Activated T-helper 1 cell treated with anti-CD3 and anti-CD28 coated beads, Interleukin-2, amount 50 U/mL, for 16 hours (primary cell): ENCODE measurements around the gene YOD1.
"Not testable (repeated sequence)": the region's sequence is repeated elsewhere in the genome, so short reads cannot be mapped to it uniquely, and the experiment has no call there.

Source experiments
- DNase-seq, 2 donors: peaks; one replicate each; pipeline ENCODE4 v3.0.0-alpha.2; 2020; ENCODE audit warnings: low read depth in 1 of 2, low spot score in 1 of 2

The YOD1 gene

GRCh38 chr1:207050480-207051190 is 373 bp downstream of the YOD1 start:
- DNase-seq, result peak; percentile 67 to 78

- DNase-seq, result peak in 1 of 2 donors; percentile 29
Observed at GRCh38 chr1:207049974-207050391, 1.0 kb downstream of the YOD1 start.

- no peak for DNase-seq
Observed at GRCh38 chr1:207049514-207049913, 1.5 kb downstream of the YOD1 start.

- DNase-seq, result no peak
Observed at GRCh38 chr1:207049054-207049453, 2.0 kb downstream of the YOD1 start.

- no peak for DNase-seq
Observed at GRCh38 chr1:207048041-207048440, 3.0 kb downstream of the YOD1 start.

- no peak for DNase-seq
Observed at GRCh38 chr1:207047505-207047904, 3.5 kb downstream of the YOD1 start.

- DNase-seq, result no peak
Observed at GRCh38 chr1:207045453-207045852, 5.6 kb downstream of the YOD1 start.

- DNase-seq, result not testable (repeated sequence)
Observed at GRCh38 chr1:207041397-207041796, 9.6 kb downstream of the YOD1 start.

- no peak for DNase-seq
Observed at GRCh38 chr1:207040181-207040533, 10.9 kb downstream of the YOD1 start.

- no peak for DNase-seq
Observed at GRCh38 chr1:207039380-207040180, 11.4 kb downstream of the YOD1 start.

- DNase-seq, result no peak
Observed at GRCh38 chr1:207036865-207037264, 14.1 kb downstream of the YOD1 start.

- no peak for DNase-seq
Observed at GRCh38 chr1:207035877-207036551, 15.0 kb downstream of the YOD1 start.

GRCh38 chr1:207034998-207035397 is 16.0 kb downstream of the YOD1 start:
- DNase-seq, result no peak

- DNase-seq, result no peak
Observed at GRCh38 chr1:207034208-207034607, 16.8 kb downstream of the YOD1 start.

- DNase-seq, result no peak
Observed at GRCh38 chr1:207033302-207033701, 17.7 kb downstream of the YOD1 start.

GRCh38 chr1:207032528-207033017 is 18.4 kb downstream of the YOD1 start, which contains the start of gene C1orf116:
TSS of gene C1orf116 (minus strand) at chr1:207032756. CDS start at chr1:207027598, 5,158 bp downstream.
- DNase-seq, result no peak

- no peak for DNase-seq
Observed at GRCh38 chr1:207031632-207032264, 19.3 kb downstream of the YOD1 start.

- DNase-seq, result no peak
Observed at GRCh38 chr1:207031016-207031415, 20.0 kb downstream of the YOD1 start.

GRCh38 chr1:207030522-207031009 is 20.4 kb downstream of the YOD1 start:
- DNase-seq, result no peak

- no peak for DNase-seq
Observed at GRCh38 chr1:207029701-207030521, 21.1 kb downstream of the YOD1 start.
